HG03565 (cell line): ENCODE data around the gene ADIPOR2.

Experiments
- ATAC-seq: cut with Tn5 transposase; IDR thresholded peaks from one replicate; pipeline ENCODE4 v1.9.1; 2021; ENCODE audit warnings: mild to moderate bottlenecking, moderate library complexity; ENCODE audit not compliant: unreplicated experiment

The ADIPOR2 gene

DNA sequence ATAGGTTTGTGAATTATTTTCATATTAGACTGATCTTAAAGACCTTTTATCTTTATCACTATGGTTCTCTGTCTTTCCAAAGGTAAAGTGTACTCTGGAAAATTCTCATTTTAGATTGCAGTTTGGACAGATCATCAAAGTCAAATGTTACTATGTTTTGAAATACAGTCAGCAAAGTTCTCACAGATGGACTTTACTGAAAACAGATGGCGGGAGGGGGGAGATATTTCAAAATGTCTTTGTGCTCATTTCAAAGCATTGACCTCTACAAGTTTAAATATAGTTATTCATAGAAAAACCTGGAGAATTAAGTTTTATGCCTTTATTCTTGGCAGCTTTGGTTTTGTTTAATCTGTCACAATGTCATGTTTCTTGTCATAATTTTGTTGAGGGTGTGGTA is 77.7 kb downstream of the ADIPOR2 start:
- no peak for ATAC-seq

DNA sequence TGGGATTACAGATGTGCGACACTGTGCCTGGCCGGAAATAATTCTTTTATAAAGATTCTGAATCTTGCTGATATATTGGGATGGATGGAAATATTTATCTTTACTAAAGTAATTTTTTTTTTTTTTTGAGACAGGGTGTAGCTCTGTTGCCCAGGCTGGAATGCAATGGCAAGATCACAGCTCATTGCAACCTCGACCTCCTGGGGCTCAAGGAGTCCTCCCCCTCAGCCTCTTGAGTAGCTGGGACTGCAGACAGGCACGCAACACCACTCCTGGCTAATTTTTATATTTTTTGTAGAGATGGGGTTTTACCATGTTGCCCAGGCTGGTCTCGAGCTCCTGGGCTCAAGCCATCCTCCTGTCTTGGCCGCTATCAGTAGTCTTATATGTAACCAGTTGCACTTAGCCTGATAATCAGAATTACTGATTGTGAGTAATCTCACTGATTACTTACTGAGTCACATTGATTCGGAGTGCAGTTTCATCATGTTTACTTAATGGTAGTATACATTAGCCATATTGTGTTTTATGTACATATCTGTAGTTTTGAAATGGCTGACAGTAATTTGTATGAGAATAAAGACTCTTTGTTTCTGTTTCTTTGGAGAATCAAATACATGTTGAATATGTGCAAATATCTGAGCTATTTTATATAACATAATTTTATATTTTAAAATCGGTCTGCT is 79.1 kb downstream of the ADIPOR2 start:
- ATAC-seq, result no peak

DNA sequence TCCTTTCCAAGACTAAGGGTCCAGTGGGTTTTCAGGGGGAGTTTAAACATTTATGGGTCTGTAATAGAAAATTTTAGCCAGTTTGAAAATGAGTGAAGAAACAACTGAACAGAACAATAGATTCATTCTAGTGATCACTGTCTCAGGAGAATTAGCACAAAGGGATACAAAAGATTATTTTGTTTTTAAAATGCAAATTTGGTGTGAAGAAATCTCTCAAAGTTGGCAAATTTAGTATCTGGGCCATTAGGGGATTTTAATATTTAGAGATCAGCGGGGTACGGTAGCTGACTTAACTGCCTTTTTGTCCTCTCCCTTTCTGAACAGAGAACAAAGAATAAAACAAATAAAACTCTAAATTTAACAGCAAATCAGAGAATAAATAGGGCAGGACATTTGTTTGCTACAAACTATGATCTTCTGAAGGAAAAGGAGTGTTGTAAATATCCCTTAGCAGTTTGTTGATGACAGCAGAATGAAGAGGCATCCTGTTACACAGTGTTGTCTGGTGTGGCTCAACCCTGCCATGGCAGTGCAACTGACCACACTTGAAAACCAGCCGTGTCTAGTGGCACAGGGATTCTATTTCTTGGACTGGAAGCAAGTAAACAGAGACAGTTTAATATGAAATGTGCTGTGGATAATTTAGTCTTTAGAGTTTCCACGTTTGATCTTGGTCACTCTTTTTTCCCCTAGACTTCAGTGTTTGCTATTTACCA is 83.2 kb downstream of the ADIPOR2 start:
- ATAC-seq, result no peak

DNA sequence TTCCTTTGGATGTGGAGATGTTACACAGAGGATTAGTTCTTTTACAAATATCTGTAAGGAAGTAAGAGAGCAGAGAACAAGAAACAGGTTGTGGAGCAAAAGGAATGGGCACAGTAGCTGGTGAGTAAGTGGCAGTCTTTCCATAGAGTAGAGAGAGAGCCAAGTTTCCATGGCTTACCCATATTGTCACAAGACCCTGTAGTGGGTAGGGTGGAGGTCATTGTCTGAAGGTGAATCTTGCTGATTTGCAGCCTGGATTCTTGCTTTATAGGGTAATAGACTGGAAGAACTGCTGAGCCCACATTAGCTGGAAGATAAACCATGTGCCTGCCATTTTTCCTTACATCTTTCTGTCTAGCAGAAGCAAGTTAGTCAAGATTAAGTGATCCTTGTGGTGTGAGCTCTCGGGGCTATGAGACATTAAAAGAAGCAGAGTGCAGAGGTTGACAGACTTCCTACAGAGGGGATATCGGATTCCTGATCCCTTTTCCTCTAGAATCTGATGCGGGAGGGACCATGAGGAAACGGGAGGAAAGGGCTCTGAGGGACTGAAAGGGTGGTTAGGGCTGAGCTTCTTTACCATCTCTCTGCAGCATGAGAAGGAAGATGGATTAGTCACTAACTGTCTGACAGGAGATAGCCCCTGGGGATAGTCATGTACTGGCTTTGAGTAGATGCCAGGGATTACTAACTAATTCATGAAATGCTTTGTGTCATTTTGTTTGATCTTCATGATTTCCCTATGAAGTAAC is 85.5 kb downstream of the ADIPOR2 start:
- no peak for ATAC-seq

DNA sequence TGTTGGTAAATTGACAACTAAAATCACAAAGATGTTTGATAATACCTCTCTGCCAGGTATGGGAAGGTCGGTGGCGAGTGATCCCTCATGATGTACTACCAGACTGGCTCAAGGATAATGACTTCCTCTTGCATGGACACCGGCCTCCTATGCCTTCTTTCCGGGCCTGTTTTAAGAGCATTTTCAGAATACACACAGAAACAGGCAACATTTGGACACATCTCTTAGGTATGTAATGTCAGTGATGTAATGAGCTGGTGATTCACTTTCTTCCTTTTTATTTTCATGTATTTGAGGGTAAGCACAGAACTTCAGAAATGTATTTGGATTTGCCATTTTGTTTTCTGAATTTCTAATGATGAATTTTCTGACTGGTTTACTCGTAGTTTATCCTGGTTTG is 86.9 kb downstream of the ADIPOR2 start:
- ATAC-seq, result no peak

DNA sequence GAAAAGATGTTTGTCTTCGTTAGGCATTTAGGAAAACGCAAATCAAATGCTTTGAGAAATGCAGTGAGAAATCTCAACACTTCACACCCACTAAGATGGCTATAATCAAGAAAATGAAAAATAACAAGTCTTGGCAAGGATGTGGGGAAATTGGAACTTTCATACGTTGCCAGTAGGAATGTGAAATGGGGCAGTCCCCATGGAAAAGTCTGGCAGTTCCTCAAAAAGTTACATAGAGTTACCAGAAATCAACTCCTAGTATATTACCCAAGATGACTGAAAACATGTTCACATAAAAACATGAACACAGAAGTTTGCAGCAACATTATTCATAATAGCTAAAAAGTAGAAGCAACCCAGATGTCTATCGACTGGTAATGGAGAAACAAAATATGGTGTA is 88.0 kb downstream of the ADIPOR2 start:
- ATAC-seq, result no peak

DNA sequence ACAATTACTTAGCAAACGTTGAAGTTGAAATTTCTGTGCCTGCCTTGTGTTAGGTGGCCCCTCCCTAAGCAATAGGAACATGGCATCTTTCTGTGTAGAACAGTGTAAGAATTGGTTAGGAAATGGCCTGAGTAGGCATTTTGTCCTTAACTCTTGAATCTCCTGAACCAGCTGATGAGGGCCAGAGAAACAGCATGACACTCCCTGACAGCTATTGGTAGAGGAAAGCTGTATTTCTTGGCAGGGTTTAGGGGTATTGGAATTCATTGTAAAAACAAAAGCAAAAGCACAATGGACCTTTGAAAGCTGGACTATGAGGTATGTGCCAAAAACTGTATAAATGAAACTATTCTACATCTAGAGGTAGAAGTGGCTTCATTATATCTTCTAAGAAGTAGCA is 88.9 kb downstream of the ADIPOR2 start:
- no peak for ATAC-seq

DNA sequence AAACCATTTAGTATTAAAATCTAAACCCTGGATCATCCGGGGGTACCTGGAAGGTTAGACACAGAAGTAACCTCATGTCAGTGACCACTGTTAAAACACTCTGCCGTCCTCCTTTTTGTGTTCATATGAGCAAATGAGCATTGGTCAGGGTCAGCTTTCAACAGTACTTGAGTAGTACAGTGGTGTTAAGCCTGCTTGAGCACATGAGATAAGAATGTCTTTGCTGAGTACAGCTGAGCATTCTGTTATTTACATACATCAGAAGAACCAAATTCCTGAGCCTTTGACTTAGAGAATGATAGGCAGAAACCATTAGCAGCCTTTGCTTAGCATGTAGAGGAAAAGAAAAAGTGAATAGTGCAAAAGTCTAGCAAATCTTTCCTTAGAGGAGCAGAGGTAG is 90.9 kb downstream of the ADIPOR2 start:
- ATAC-seq, result no peak

DNA sequence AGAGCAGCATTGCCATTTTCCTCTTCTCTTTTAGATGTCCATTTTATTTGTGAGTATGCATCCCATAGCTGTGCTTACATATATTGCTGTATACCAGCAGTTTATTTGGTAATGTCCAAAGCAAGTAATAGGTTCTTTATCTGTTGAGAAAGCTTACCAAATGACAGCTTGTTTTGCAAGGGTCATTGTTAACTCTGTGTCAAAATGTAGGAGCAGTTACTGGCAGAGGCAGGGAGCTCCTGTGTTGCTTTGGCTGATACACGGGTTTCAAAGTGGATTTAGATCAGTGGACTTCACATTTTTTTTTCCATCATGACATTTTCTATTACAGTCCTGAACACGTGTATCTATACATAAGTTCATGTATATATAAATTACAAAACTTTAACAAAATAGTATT is 91.3 kb downstream of the ADIPOR2 start:
- no peak for ATAC-seq

DNA sequence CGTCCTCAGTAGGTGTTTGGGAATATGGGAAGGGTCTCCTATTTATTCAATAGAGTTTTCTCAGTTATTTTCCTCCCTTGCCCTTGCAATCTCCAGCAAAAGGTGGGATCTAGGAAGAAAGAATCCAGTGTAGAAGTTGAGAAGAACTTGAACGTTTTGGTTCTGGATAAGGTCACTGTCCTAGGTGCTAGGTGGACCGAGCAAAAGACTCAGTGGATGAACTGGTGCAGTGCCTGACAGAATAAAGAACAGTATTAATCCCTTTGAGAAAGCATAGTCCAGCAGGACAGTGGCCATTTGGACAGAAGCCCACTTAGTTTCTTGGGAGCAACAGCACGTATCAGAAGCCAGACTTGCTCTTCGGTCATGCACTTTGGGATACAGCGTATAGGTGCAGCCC is 96.8 kb downstream of the ADIPOR2 start:
- no peak for ATAC-seq

DNA sequence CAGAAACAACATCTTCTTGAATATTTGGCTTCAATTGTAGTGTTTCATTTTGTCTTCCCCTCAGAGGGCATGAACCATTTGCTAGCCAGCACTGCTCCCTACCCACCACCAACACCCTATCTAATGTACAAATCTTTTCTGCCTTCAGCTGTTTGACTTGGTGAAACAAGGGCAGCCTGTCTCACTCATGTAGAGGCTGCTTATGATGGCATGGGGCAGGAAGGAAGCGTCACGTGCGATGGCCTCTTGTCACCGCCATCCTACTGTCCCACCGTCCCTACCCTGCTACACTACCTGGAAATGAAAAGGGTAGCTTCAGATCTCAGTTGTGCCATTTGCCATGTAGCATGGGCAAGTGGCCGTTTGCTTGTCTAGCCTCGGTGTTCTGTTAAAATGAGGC is 99.6 kb downstream of the ADIPOR2 start:
- ATAC-seq, result no peak

DNA sequence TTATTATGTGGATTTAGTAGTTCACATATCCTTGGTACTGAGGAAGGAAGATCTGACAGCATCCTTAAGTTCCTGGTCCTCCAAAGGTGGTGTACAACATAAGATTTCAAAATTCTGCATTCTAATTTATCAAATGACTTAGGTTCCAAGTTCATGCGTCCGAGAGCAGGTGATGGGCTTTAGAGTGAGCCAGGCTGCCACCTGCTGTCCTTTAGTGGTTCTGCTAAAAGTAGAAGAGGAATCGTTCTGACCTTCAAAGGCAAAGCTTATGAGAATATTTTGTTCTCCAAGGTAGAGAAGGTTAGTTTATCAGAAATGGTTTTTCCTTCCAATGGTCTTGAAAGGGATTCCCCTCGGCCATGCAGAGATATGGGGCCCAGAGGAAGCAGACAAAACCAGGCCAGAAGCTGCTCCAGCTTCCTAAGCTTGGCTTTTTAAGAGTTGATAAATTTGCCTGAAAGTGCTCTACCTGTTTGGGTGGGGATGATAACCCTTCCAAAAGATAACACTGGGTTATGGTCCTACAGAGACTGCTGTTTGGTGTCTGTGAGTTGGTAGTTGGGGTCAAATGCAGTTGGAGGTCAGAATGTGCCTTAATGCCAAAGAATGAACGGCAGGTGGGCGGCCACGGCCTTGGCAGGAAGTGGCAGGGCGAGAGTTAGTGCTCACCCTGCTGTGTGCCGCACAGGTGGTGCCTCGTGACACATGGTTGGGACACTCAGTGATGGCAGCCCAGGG is 100.4 kb downstream of the ADIPOR2 start:
- ATAC-seq, result no peak

DNA sequence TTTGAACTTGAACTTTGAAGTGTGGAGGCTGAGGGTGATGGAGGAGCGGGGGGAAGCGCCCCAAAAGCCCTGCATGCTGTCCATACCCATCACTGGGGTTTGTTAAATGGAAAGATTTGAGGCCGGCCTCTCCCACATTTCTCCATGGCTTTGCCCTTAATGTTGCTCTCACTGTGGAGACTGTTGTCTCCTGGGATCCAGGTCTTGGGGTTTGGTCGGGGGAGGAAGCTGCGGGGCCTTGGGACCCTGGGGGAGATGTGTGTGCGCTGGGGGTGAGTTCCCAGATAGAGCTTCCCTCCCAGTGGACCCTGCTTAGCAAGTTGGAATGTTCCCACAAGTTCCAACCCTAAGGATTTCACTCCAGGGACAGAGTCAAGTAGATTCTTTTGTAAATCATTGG is 101.5 kb downstream of the ADIPOR2 start:
- ATAC-seq, result no peak

DNA sequence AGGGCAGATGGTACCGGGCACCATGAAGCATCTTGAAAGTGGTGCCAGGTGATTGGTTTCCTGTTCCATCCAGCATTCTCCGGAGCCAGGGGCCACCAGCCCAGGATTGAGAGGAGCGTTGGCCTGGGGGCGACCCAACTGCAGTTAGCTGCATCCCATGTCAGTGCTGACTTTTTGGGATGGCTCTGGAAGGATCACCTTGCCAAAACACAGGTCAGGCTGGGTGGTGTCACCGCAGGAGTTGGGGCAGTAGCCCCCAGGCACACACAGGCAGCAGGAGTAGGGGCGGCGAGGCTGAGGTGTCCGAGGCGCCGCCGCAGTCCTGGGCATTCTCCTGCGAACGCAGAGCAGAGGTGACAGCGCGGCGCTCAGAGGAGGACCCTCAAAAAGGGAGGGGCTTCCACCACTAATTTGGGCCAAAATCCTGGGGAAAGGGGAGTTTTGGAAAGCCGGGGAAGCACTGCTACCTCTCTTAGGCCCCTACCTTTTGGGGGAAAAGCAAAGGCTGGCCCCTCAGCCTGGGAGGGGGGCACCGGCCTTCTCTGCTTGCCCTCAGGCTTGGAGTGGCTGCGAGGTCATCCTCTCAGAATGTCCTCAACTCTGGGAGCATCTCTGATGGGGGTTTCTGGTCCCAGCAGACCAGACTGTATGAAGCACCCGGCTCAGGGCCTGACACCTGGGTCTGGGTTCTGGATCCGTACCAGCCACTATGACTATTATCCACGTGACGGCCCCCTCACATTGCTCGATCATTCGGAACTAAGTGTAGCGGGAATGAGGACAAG is 102.7 kb downstream of the ADIPOR2 start:
- ATAC-seq, result no peak

DNA sequence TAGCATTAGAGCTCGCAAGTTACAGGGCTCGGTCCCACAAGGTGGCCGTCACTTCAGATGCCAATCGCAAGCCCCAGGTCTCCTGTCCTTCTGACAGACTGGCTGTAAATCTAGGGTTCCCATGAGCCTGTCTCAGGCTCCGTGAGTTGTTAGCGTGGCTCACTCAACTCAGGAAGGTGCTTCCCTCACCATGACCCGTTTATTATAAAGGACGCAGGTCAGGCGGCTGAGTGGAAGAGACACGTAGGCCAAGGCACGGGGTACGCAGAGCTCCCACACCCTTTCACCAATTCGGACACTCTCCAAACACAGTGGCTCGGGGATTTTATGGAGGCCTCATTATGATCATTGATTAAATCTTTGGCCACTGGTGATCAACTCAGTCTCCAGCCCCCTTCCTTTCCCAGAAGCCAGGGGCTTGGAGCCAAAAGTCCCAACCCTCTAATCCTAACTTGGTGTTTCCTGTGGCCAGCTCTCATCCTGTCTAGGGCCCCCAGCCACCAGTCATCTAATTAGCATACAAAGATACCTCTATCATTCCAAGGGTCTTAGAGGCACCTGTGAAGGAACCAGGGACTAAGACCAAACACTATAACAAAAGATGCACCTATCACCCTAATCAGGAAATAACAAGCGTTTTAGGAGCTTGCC is 103.7 kb downstream of the ADIPOR2 start:
- ATAC-seq, result no peak

DNA sequence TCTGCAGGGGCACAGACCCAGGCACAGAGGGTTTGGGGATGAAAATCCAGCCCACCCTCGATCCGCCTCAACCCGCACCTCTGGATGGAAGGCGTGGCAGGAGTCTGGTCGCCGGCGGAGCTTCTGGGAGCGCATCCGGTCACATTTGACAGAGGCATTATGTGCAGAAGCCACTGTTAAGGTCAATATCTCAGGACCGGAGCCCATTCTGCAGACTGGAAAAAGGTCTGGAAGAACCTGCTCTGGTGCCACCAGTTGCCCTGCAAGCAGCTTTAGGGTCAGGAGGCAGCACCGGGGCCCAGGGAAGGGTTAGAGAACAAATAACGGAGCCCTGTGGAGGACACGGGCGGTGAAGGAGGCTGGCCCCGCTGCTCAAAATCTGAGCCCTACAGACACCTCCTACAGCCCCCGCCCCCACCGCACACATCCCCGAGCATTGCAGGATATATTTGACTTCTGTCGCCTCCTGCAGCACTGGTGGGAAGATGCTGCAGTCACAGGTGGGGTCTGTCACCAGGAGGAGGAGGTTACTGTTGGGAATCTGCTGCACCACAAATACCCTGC is 104.4 kb downstream of the ADIPOR2 start:
- ATAC-seq, result no peak

DNA sequence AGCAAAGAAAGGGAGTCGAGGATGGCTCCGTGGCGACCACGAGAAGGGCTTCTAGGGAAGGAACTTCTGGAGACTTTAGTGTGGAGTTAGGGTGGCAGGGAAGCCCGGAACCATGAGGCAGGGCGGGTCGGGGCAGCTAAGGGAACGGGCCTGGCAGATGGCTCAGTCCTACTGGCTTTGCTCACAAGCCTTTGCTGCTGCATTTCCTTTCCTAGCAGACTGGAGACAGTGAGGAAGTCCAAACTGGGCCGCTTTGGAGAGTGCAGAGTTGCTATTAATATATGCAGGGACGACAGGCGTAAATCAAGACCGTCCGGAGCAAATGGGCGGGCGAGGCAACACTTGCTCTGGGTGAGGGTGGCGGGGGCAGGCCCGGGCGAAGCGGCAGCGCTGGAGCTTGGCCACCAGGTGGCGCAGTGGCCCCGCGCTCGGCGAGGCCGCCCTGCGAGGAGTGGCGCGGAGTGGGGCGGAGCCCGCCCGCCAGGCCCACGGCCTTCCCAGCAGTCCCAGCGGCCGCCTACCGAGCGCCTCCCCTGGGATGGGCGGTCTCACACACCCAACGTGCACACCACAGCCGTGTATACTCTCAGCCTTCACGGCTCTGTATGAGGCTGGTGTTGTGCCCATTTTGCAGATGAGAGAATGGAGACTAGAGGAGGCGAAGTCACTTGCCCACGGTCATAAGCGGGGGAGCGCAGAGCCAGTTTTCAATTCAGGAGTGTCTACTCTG is 105.1 kb downstream of the ADIPOR2 start:
- peak; percentile 88 for ATAC-seq

DNA sequence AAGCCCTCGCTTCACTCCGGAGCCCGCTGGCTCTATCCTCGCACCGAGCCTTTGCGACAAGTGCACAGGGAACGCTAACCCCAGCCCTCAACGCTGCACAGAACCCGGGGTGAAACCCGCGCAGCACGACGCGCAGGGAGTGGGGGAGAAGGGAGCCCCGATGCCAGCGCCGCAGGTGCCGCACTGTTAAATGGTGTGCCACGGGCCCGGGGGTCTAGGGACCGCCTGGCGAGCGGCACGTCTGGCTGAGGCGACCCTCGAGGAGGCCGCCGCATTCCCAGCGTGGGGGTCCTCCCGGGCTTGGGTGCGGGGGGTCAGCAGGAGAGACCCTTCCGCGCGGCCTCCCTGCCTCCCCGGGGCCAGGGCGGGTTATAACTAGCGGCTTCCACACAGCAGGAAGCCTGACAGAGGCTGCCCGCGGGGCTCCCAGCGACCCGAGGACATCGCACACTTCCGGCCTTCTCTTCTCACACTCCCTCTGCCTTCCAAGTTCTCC is 105.7 kb downstream of the ADIPOR2 start:
- ATAC-seq, result no peak
